NOMO-1 treated with DMSO at 0.1 percent for 48 hours (cell line): ENCODE results near the gene DLD.
"Not testable (repeated sequence)": the region's sequence is repeated elsewhere in the genome, so short reads cannot be mapped to it uniquely, and the experiment has no call there.

Experiments used
- DNase-seq: peaks from one replicate; lab custom pipeline; 2025; ENCODE audit not compliant: unreplicated experiment; lab: John Stamatoyannopoulos, UW

Gene DLD

GRCh38 chr7:107943018-107943417, 52.0 kb downstream of the DLD start:
- DNase-seq = no peak

- DNase-seq = no peak
Observed at GRCh38 chr7:107944411-107945169, 53.6 kb downstream of the DLD start.

GRCh38 chr7:107945332-107945731, 54.3 kb downstream of the DLD start:
- DNase-seq = no peak

GRCh38 chr7:107946451-107946850, 55.5 kb downstream of the DLD start:
- no peak for DNase-seq

- no peak for DNase-seq
Observed at GRCh38 chr7:107946881-107947280, 55.9 kb downstream of the DLD start.

- DNase-seq = no peak
Observed at GRCh38 chr7:107948645-107949442, 57.9 kb downstream of the DLD start.

- DNase-seq = no peak
Observed at GRCh38 chr7:107949443-107949935, 58.5 kb downstream of the DLD start.

- DNase-seq = no peak
Observed at GRCh38 chr7:107951172-107951787, 60.3 kb downstream of the DLD start.

- DNase-seq = no peak
Observed at GRCh38 chr7:107951896-107952295, 60.9 kb downstream of the DLD start.

- no peak for DNase-seq
Observed at GRCh38 chr7:107953265-107953923, 62.4 kb downstream of the DLD start.

- no peak for DNase-seq
Observed at GRCh38 chr7:107953924-107954303, 62.9 kb downstream of the DLD start.

- no peak for DNase-seq
Observed at GRCh38 chr7:107955394-107955793, 64.4 kb downstream of the DLD start.

- DNase-seq = not testable (repeated sequence)
Observed at GRCh38 chr7:107956950-107957349, 66.0 kb downstream of the DLD start.

- no peak for DNase-seq
Observed at GRCh38 chr7:107957436-107957835, 66.5 kb downstream of the DLD start.

GRCh38 chr7:107958764-107959526, 68.0 kb downstream of the DLD start:
- DNase-seq = no peak

GRCh38 chr7:107959527-107959898, 68.5 kb downstream of the DLD start:
- DNase-seq = no peak

- no peak for DNase-seq
Observed at GRCh38 chr7:107960272-107960671, 69.3 kb downstream of the DLD start.

GRCh38 chr7:107961405-107961804, 70.4 kb downstream of the DLD start:
- DNase-seq = no peak

GRCh38 chr7:107962817-107963216, 71.8 kb downstream of the DLD start:
- DNase-seq = no peak

GRCh38 chr7:107964510-107964909, 73.5 kb downstream of the DLD start:
- no peak for DNase-seq

GRCh38 chr7:107966711-107967110, 75.7 kb downstream of the DLD start:
- no peak for DNase-seq
